Suprapubic skin (tissue), 3 donors: ENCODE measurements around the gene REEP6.

Experiments used
- POLR2A ChIP-seq, 2 donors: fragments of 450-650 bp; IDR thresholded peaks; one replicate each; pipeline ENCODE4 v1.6.1; 2017; ENCODE audit warnings: antibody characterized with exemption in 2 of 2, mild to moderate bottlenecking in 2 of 2, moderate library complexity in 2 of 2
- TF ChIP-seq, protein P1 (sequence below), 2 donors: fragments of 200-600 bp in 1 of 2; fragments of 450-650 bp in 1 of 2; sonication (generic) in 1 of 2; IDR thresholded peaks; one replicate each; pipeline ENCODE4 v1.5.1; 2016 to 2019; ENCODE audit warnings: antibody characterized with exemption in 2 of 2, mild to moderate bottlenecking in 1 of 2, moderate library complexity in 1 of 2

- TF ChIP-seq, protein P1, sequence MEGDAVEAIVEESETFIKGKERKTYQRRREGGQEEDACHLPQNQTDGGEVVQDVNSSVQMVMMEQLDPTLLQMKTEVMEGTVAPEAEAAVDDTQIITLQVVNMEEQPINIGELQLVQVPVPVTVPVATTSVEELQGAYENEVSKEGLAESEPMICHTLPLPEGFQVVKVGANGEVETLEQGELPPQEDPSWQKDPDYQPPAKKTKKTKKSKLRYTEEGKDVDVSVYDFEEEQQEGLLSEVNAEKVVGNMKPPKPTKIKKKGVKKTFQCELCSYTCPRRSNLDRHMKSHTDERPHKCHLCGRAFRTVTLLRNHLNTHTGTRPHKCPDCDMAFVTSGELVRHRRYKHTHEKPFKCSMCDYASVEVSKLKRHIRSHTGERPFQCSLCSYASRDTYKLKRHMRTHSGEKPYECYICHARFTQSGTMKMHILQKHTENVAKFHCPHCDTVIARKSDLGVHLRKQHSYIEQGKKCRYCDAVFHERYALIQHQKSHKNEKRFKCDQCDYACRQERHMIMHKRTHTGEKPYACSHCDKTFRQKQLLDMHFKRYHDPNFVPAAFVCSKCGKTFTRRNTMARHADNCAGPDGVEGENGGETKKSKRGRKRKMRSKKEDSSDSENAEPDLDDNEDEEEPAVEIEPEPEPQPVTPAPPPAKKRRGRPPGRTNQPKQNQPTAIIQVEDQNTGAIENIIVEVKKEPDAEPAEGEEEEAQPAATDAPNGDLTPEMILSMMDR (IDR thresholded peaks at IDR 0.05): peak; percentile 79 to 99
- no peak for TF ChIP-seq POLR2A (IDR thresholded peaks at IDR 0.05)
Observed at GRCh38 chr19:1445185-1445931, 45.6 kb upstream of the REEP6 start.
